Dermis microvascular lymphatic vessel endothelial cell (primary cell): ENCODE measurements around the gene EFTUD2. TPM values are rescaled to one million over a fixed set of nuclear protein-coding genes. Genes with fewer than 3 reads are reported as not detected.

Experiments used
- DNase-seq, 2 donors: peaks; one replicate each; pipeline versions ENCODE4 v3.0.0 to v3.0.0-alpha.2; 2010; ENCODE audit warnings: low read depth in 2 of 2
- total RNA-seq: library from RNA; depleted of rRNA; stranded (reverse); fragments of >200 nt; gene quantifications from 2 replicates; pipeline ENCODE4 v1.2.1, GENCODE V29; 2014

The EFTUD2 gene
- total RNA-seq, 1 donor from 2014 or later: 145 TPM

DNA sequence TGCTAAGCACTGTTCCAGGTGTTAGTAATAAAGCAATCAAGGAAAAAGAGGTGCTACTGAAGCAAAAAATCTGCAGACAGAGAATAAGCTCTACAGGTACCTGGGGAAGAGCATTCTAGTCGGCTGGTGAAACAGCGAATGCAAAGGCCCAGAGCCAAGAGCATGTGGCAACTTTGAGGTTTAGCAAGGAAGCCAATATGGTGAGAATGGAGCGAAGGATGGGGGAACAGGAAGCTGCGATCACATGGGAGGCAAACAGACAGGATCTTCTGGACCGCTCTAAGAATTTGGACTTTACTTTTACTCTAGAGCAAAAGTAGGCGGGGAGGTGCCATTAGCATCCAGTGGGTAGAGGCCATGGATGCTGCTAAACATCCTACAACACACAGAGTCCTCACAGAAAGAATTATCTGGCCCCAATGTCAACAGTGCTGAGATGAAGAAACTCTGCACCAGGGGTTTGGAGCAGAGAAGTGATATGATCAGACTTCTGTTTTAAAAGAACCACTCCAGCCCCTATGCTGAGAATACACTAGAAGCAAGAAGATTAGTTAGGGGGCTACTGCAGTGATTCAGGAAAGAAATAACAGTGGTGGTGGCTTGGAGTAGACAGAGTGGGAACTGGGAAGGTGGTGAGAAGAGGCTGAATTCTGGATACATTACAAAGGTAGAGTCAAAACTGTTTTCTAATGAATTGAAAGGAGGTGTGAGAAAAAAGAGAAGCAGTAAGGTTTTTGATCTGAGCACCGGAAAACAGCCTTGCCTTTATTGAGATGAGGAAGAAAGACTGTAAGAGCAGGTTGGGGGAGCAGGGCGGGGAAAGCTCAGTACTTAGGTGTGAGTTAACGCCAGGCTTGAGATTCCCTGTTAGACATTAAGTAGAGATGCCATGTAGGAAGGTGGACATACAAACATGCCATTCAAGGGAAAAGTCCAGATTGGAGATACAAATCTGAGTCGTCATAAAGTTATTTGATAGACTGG lies 11.0 kb downstream of the EFTUD2 start:
- DNase-seq: no peak

- DNase-seq: no peak
Observed at GRCh38 chr17:44887016-44887415, 12.2 kb downstream of the EFTUD2 start.

- no peak for DNase-seq
Observed at GRCh38 chr17:44884941-44885340, 14.3 kb downstream of the EFTUD2 start.

GRCh38 chr17:44881145-44881544 lies 18.1 kb downstream of the EFTUD2 start:
- DNase-seq: no peak

DNA sequence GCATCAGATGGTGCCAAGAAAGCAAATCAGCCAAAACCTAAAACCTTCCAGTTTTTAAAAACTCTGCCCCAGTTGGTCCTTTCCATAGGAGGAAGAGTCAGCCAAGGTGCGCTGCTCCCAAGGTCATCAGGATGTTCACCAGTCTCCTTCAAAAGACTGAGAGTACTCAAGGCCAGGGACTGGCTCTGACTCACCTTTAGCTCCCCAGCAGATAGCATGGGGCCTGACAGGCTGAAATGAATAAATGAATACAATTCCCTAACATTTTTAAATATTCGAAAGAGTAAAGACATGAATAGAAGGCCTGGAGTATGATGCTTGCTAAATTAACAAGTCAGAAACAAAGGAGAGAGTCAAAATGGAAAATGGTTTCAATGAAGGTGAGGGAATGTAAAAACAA lies 19.2 kb downstream of the EFTUD2 start:
- no peak for DNase-seq

GRCh38 chr17:44879376-44879775 lies 19.9 kb downstream of the EFTUD2 start:
- DNase-seq: no peak

DNA sequence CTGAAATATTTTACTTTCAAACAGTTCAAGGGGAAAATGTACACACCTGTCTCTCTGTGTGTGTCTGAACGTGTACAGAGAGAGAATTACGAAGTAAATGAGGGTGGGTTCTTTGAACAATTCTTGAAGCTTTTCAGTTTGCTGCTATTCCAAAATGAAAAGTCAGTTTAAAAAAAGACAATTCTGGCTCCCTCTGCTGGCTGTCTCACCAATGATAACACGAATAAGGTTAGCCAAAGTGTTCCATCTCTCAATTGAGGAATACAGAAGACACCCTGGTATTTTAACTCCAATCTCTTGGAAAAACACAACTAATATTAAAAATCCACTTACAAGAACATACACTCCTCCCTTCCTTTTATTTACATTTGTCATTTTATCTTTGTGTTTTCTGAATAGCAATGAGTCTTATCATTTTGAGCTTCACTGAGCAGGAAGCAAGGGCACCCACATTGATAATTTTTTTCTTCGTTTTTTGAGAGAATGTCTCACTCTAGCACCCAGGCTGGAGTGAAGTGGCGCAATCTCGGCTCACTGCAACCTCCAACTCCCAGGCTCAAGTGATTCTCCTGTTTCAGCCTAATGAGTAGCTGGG lies 20.5 kb downstream of the EFTUD2 start:
- peak; percentile 9 to 49 for DNase-seq

DNA sequence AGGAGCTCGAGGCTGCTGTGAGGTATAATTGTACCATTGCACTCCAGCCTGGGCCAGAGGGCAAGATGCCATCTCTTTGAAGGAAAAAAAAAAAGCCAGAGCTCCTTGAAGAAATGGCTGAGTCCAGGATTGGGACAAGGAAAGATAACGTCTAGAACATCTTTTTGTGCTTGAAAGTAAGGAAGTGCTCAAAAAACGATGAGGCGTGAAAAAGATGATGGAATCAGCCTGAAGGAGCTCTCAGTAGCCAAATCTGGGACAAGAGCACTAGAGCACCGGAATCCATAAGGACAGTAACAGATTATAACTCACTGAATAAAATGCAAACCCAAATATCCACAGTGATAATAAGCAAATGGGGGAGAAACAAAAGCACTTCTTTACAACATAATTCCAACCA lies 22.1 kb downstream of the EFTUD2 start:
- DNase-seq: no peak

GRCh38 chr17:44875761-44876160 lies 23.5 kb downstream of the EFTUD2 start:
- DNase-seq: no peak

- DNase-seq: peak in 1 of 2 donors; percentile 67
Observed at GRCh38 chr17:44872131-44872768, 27.0 kb downstream of the EFTUD2 start.

- DNase-seq: no peak
Observed at GRCh38 chr17:44871556-44871955, 27.7 kb downstream of the EFTUD2 start.

DNA sequence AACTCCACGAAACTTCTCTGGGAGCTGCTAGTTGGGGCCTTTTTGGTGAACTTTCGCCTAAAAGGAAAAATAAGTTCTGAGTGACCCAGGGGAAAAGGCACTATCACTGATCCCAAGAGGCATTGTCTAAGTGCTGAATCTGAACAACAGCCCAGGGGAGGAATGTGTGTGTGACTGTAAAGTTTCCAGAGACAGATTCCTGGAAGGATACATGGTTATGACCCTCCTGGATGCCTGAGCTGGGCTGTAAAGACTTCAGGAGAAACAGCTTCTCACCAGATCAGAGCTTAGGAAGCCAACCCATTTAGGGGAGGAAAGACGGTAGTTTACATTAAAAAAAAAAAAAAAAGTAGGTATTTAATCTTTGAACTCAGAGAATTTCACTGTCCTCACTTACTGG lies 31.4 kb downstream of the EFTUD2 start:
- no peak for DNase-seq

- no peak for DNase-seq
Observed at GRCh38 chr17:44865931-44866330, 33.3 kb downstream of the EFTUD2 start.

DNA sequence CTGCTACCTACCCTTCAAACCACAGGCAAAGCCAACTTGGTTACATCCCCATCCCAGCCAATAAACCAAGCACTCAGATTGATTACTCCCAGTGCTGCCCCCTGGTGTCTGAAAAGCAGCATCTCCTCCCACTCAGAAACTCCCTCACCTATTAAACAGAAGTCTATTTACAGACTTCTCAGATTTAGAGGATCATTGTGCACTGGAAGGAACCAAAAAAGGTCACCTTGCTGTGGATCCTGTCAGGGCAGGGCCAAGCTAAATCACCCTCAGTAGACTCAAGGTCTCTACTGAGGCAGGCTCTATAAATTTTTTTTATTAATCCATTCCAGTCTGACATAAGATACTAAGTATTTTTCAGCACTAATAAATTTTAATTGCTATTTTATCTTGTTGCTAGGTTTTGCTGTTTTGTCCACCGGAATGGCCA lies 34.0 kb downstream of the EFTUD2 start:
- DNase-seq: peak; percentile 55 to 80

DNA sequence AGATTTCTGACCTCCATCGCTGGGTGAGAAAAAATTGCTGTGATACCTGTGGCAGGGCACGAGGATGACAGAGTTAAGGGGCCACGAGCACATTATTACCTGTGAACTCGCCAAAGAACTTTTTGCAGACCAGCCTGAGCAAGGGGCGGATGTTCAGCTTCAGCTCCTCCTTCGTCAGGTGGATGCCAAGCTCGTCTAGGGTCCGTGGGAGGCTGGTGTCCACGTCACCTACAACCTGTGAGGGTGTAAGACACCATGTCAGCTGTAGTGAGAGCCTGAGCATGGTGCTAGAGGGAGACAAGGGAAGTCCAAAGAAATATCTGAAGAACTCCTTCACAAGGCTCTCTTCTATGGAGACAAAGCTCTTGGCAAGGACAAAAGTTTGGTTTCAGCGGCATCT lies 34.4 kb downstream of the EFTUD2 start:
- DNase-seq: no peak

GRCh38 chr17:44863061-44863918 lies 36.0 kb downstream of the EFTUD2 start:
- DNase-seq: peak in 1 of 2 donors; percentile 73

DNA sequence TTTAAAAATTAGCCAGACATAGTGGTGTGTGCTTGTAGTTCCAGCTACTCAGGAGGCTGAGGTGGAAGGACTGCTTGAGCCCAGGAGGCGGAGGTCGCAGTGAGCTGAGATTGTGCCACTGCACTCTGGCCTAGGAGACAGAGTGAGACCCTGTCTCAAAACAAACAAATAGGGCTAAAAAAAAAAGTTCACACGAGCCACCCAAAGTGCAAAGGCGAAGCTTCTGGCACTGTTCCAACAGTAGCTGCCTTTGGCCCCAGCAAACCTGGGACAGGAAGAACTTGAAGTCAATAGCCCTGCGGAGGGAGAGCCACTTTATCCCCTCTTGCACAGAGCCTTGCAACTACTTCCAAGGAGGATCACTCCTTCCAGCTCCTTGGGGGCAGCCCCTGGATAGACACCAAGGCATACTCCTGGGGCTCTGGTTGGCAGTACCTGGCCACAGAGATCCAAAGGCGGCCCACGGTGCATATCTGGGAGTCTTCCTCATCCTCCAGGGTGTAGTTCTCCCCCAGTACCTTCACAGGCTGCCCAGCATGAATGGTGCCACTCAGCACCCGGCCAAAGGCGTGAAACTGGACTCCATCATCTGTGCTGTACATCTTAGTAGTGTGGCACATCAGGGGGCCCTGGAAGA lies 36.8 kb downstream of the EFTUD2 start:
- no peak for DNase-seq

GRCh38 chr17:44859701-44860100 lies 39.5 kb downstream of the EFTUD2 start:
- no peak for DNase-seq

DNA sequence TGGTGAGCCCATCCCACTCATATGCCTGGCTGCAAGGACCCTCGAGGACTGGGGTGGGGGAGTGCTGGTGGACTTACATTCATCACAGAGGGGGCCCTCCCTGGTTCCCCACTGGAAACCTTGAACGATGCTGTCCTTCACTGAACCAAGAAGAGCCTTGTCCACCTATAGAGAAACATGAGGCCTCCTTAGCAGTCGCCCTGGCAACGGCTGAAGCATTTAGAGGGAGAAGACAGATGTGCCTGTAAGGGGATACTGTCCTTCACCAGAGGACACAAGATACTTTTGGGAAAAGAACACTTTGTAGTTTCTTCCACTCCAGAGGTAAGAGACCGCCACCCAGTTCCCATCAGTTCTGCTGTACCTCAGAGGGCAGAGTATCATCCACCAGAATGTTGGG lies 45.1 kb downstream of the EFTUD2 start:
- DNase-seq: no peak

DNA sequence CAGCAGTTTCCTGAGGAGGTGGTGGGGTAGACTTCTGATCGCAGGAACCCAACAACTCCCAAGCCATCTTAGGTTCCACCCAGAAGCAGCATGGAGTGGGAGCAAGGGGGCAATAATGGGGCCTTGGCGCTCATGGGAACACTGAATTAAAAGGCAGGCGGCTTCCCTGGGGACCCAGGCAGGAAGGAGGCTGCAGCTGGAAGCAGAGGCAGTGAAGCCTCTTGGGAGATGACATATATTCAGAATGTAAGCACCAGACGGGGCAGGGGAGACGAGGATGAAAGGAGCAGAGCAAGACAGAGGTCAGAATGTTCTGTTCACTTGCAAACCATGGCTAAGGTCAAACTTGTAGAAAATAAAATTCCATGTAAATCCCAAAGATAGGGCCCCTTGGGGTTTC lies 48.6 kb downstream of the EFTUD2 start:
- no peak for DNase-seq

GRCh38 chr17:44850025-44850424 lies 49.2 kb downstream of the EFTUD2 start:
- DNase-seq: no peak
